ENCODE data around the gene COL6A3. TPM values are rescaled to one million over a fixed set of nuclear protein-coding genes. Genes with fewer than 3 reads are reported as not detected.
A peak's percentile ranks its signal among the peaks of the same experiment; 100 is the strongest.

The COL6A3 gene
- total and polyA plus RNA-seq, 2 of the 13 experiments (the other 11 are each of a cell fraction or from before 2014, with no cell fraction given), result 0.03 TPM; not detected in 1

DNA sequence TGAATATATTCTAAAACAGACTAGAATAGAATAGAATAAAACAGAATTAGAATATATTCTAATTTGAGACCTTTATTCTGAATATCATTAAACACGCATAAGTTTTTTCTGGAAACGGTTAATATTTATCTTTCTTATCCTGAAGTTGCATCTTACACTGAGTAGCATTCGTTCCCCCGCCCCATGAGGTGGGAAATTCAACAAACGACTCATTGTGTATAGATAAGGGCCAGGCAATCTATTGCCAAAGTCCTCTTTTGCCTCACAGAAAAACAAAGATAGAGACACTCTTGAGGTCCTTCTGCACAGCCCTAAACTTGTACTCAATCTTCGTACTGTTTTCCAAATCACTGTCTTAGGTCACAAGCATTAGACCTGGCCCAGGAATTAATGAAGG lies 98.1 kb downstream of the COL6A3 start (continued):
- TF ChIP-seq EP300 (IDR thresholded peaks at IDR 0.05; ENCODE audit: low read depth in 2 of 2, low read length in 2 of 2) (0 out of 4 replicates have a peak, but pooled peaks of 1 of the 2 experiments have one; percentile 16), EP300 (CRISPR knock-in tag; IDR thresholded peaks at IDR 0.05; ENCODE audit: borderline replicate concordance) (no peak), SRSF9 (IDR thresholded peaks at IDR 0.05; ENCODE audit: borderline replicate concordance, insufficient read depth, low read depth, low read length, poor library complexity, severe bottlenecking) (no peak), ZMYM4 (CRISPR knock-in tag; IDR thresholded peaks at IDR 0.05) (no peak), HMG20B (CRISPR knock-in tag; conservative IDR thresholded peaks at IDR 0.05) (0 out of 2 replicates have a peak, but pooled peaks have one; percentile 34), ZNF672 (CRISPR knock-in tag; IDR thresholded peaks at IDR 0.05) (no peak), ZNF263 (CRISPR knock-in tag; IDR thresholded peaks at IDR 0.05) (no peak), ZNF570 (CRISPR knock-in tag; IDR thresholded peaks at IDR 0.05; ENCODE audit: borderline replicate concordance) (no peak), FOXM1 (CRISPR knock-in tag; IDR thresholded peaks at IDR 0.05) (no peak), SMARCE1 (IDR thresholded peaks at IDR 0.05; ENCODE audit: borderline replicate concordance) (no peak), MBD4 (IDR thresholded peaks at IDR 0.05; ENCODE audit: borderline replicate concordance, low read length) (no peak), ZNF292 (CRISPR knock-in tag; IDR thresholded peaks at IDR 0.05; ENCODE audit: borderline replicate concordance, low read depth) (no peak), PAF1 (CRISPR knock-in tag; IDR thresholded peaks at IDR 0.05) (no peak), ZNF589 (CRISPR knock-in tag; conservative IDR thresholded peaks at IDR 0.05) (no peak), TEAD2 (CRISPR knock-in tag; IDR thresholded peaks at IDR 0.05) (no peak), KDM4B (CRISPR knock-in tag; IDR thresholded peaks at IDR 0.05) (no peak), ZNF850 (CRISPR knock-in tag; conservative IDR thresholded peaks at IDR 0.05) (no peak), RCOR2 (CRISPR knock-in tag; IDR thresholded peaks at IDR 0.05) (no peak), ZNF891 (CRISPR knock-in tag; IDR thresholded peaks at IDR 0.05) (no peak), FOXA3 (CRISPR knock-in tag; IDR thresholded peaks at IDR 0.05) (peak; percentile 39; the same call in 1 of the 2 replicates), CEBPB (IDR thresholded peaks at IDR 0.05; ENCODE audit: borderline replicate concordance, low read depth, low read length) (peak; percentile 25; the same call in 1 of the 2 replicates), BORCS8-MEF2B (CRISPR knock-in tag; IDR thresholded peaks at IDR 0.05) (no peak)
- TF ChIP-seq, protein P1, sequence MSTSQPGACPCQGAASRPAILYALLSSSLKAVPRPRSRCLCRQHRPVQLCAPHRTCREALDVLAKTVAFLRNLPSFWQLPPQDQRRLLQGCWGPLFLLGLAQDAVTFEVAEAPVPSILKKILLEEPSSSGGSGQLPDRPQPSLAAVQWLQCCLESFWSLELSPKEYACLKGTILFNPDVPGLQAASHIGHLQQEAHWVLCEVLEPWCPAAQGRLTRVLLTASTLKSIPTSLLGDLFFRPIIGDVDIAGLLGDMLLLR (CRISPR knock-in tag; IDR thresholded peaks at IDR 0.05), result no peak
- TF ChIP-seq, protein P2, sequence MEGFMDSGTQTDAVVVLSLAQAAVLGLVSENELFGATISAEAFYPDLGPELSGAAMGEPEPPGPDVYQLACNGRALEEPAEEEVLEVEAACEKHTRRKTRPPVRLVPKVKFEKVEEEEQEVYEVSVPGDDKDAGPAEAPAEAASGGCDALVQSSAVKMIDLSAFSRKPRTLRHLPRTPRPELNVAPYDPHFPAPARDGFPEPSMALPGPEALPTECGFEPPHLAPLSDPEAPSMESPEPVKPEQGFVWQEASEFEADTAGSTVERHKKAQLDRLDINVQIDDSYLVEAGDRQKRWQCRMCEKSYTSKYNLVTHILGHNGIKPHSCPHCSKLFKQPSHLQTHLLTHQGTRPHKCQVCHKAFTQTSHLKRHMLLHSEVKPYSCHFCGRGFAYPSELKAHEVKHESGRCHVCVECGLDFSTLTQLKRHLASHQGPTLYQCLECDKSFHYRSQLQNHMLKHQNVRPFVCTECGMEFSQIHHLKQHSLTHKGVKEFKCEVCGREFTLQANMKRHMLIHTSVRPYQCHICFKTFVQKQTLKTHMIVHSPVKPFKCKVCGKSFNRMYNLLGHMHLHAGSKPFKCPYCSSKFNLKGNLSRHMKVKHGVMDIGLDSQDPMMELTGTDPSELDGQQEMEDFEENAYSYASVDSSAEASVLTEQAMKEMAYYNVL (CRISPR knock-in tag; IDR thresholded peaks at IDR 0.05; ENCODE audit: borderline replicate concordance), result no peak
- TF ChIP-seq, protein P3, sequence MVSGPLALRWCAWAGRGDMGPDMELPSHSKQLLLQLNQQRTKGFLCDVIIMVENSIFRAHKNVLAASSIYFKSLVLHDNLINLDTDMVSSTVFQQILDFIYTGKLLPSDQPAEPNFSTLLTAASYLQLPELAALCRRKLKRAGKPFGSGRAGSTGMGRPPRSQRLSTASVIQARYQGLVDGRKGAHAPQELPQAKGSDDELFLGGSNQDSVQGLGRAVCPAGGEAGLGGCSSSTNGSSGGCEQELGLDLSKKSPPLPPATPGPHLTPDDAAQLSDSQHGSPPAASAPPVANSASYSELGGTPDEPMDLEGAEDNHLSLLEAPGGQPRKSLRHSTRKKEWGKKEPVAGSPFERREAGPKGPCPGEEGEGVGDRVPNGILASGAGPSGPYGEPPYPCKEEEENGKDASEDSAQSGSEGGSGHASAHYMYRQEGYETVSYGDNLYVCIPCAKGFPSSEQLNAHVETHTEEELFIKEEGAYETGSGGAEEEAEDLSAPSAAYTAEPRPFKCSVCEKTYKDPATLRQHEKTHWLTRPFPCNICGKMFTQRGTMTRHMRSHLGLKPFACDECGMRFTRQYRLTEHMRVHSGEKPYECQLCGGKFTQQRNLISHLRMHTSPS (CRISPR knock-in tag; IDR thresholded peaks at IDR 0.05; ENCODE audit: low read depth), result no peak
- TF ChIP-seq, protein P4, sequence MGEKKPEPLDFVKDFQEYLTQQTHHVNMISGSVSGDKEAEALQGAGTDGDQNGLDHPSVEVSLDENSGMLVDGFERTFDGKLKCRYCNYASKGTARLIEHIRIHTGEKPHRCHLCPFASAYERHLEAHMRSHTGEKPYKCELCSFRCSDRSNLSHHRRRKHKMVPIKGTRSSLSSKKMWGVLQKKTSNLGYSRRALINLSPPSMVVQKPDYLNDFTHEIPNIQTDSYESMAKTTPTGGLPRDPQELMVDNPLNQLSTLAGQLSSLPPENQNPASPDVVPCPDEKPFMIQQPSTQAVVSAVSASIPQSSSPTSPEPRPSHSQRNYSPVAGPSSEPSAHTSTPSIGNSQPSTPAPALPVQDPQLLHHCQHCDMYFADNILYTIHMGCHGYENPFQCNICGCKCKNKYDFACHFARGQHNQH (CRISPR knock-in tag; IDR thresholded peaks at IDR 0.05), result no peak
- TF ChIP-seq, protein P5, sequence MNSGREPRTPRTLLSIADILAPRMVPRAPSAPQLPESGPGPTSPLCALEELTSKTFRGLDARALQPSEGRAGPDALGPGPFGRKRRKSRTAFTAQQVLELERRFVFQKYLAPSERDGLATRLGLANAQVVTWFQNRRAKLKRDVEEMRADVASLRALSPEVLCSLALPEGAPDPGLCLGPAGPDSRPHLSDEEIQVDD (CRISPR knock-in tag; IDR thresholded peaks at IDR 0.05; ENCODE audit: borderline replicate concordance), result no peak

Measured in HepG2 (cell line).